CD4-positive, alpha-beta T cell treated with Interleukin-12 subunit alpha and Interleukin-12 subunit beta, for 1 hour (primary cell): ENCODE results near the gene KLF2.
A peak's percentile ranks its signal among the peaks of the same experiment; 100 is the strongest.
"Not testable (repeated sequence)": the region's sequence is repeated elsewhere in the genome, so short reads cannot be mapped to it uniquely, and the experiment has no call there.

ENCODE experiments used
- DNase-seq: peaks from one replicate; pipeline ENCODE4 v3.0.0-alpha.2; 2020

KLF2 gene

GRCh38 chr19:16338470-16339360 lies 14.1 kb downstream of the KLF2 start:
- DNase-seq: peak; percentile 55

GRCh38 chr19:16339361-16339725 lies 14.7 kb downstream of the KLF2 start:
- no peak for DNase-seq

GRCh38 chr19:16340092-16340491 lies 15.5 kb downstream of the KLF2 start:
- DNase-seq: no peak

- no peak for DNase-seq
Observed at GRCh38 chr19:16340654-16341053, 16.0 kb downstream of the KLF2 start.

GRCh38 chr19:16342002-16342715 lies 17.5 kb downstream of the KLF2 start:
- DNase-seq: peak; percentile 48

- no peak for DNase-seq
Observed at GRCh38 chr19:16343156-16343555, 18.5 kb downstream of the KLF2 start.

GRCh38 chr19:16345457-16345856 lies 20.8 kb downstream of the KLF2 start:
- no peak for DNase-seq

- not testable (repeated sequence) for DNase-seq
Observed at GRCh38 chr19:16347099-16347498, 22.5 kb downstream of the KLF2 start.

GRCh38 chr19:16347706-16348105 lies 23.1 kb downstream of the KLF2 start:
- DNase-seq: no peak

GRCh38 chr19:16349551-16350152 lies 25.0 kb downstream of the KLF2 start:
- no peak for DNase-seq

GRCh38 chr19:16351133-16351809 lies 26.6 kb downstream of the KLF2 start:
- no peak for DNase-seq

- DNase-seq: no peak
Observed at GRCh38 chr19:16355293-16356043, 30.8 kb downstream of the KLF2 start.

GRCh38 chr19:16358456-16358855 lies 33.8 kb downstream of the KLF2 start:
- no peak for DNase-seq

- DNase-seq: no peak
Observed at GRCh38 chr19:16359074-16359473, 34.4 kb downstream of the KLF2 start.

- no peak for DNase-seq
Observed at GRCh38 chr19:16359964-16360363, 35.3 kb downstream of the KLF2 start.

GRCh38 chr19:16360738-16361137 lies 36.1 kb downstream of the KLF2 start:
- DNase-seq: no peak

GRCh38 chr19:16361254-16361653 lies 36.6 kb downstream of the KLF2 start:
- DNase-seq: no peak

GRCh38 chr19:16361926-16362325 lies 37.3 kb downstream of the KLF2 start:
- DNase-seq: no peak

GRCh38 chr19:16363133-16363851 lies 38.7 kb downstream of the KLF2 start:
- no peak for DNase-seq

GRCh38 chr19:16363852-16364230 lies 39.2 kb downstream of the KLF2 start:
- no peak for DNase-seq

- no peak for DNase-seq
Observed at GRCh38 chr19:16364231-16364865, 39.7 kb downstream of the KLF2 start.
